Gastroesophageal sphincter (tissue), 3 donors: ENCODE measurements around the gene SKIC8.

Source experiments
- CTCF ChIP-seq, 4 experiments: fragments of 200-600 bp in 2 of 4; fragments of 450-650 bp in 2 of 4; sonication (generic) in 1 of 4; IDR thresholded peaks; one replicate each; pipeline ENCODE4 v1.5.1; 2017 to 2019; ENCODE audit warnings: antibody characterized with exemption in 4 of 4, mild to moderate bottlenecking in 2 of 4, moderate library complexity in 2 of 4
- POLR2A ChIP-seq, 2 donors: fragments of 450-650 bp; IDR thresholded peaks; one replicate each; pipeline ENCODE4 v1.6.1; 2017; ENCODE audit warnings: antibody characterized with exemption in 2 of 2, mild to moderate bottlenecking in 2 of 2, moderate library complexity in 1 of 2

- TF ChIP-seq CTCF (IDR thresholded peaks at IDR 0.05) (no peak), POLR2A (IDR thresholded peaks at IDR 0.05) (no peak)
Measured at GRCh38 chr15:78316283-78317083, 17.1 kb upstream of the SKIC8 start.
